Calu3 (cell line): ENCODE measurements around the gene RSPH1. TPM values are rescaled to one million over a fixed set of nuclear protein-coding genes. Genes with fewer than 3 reads are reported as not detected.
A peak's percentile ranks its signal among the peaks of the same experiment; 100 is the strongest.
"Not testable (repeated sequence)": the region's sequence is repeated elsewhere in the genome, so short reads cannot be mapped to it uniquely, and the experiment has no call there.

Experiments used
- BruUV-seq: library from RNA; stranded (reverse); fragments of 400-500 nt; replicated peaks from 2 replicates; lab custom pipeline; 2021; lab: Mats Ljungman, UMichigan
- CTCF ChIA-PET: fragments of 300-600 bp; sonication (Branson Sonifier 250); formaldehyde crosslinking; loops from one replicate; lab custom pipeline; 2022; ENCODE audit warnings: antibody characterized with exemption; lab: Charles Lee
- DNase-seq: peaks from one replicate; pipeline ENCODE4 v3.0.0; 2022
- H3K27ac Mint-ChIP-seq: one replicate; pipeline ENCODE4 v1.8.0; 2022; ENCODE audit warnings: mixed read lengths; ENCODE audit not compliant: unreplicated experiment
- H3K27me3 Mint-ChIP-seq: one replicate; pipeline ENCODE4 v1.8.0; 2022; ENCODE audit warnings: mixed read lengths; ENCODE audit not compliant: unreplicated experiment
- H3K36me3 Mint-ChIP-seq: one replicate; pipeline ENCODE4 v1.8.0; 2022; ENCODE audit warnings: mild to moderate bottlenecking, moderate library complexity, mixed read lengths; ENCODE audit not compliant: insufficient read depth, unreplicated experiment
- H3K4me1 Mint-ChIP-seq: one replicate; pipeline ENCODE4 v1.8.0; 2022; ENCODE audit warnings: mild to moderate bottlenecking, low read depth, mixed read lengths; ENCODE audit not compliant: unreplicated experiment
- H3K4me3 Mint-ChIP-seq: one replicate; pipeline ENCODE4 v1.8.0; 2022; ENCODE audit warnings: mild to moderate bottlenecking, low read depth, moderate library complexity, mixed read lengths; ENCODE audit not compliant: unreplicated experiment
- H3K9me3 Mint-ChIP-seq: one replicate; pipeline ENCODE4 v1.8.0; 2022; ENCODE audit warnings: low read depth, mixed read lengths; ENCODE audit not compliant: unreplicated experiment
- CTCF ChIP-seq: fragments of 200-600 bp; IDR thresholded peaks from one replicate; pipeline ENCODE4 v1.8.0; 2022; ENCODE audit warnings: antibody characterized with exemption; ENCODE audit not compliant: unreplicated experiment
- intact Hi-C: fragments of 100-400 bp; cut with micrococcal nuclease; formaldehyde crosslinking; loops from one replicate; pipeline ENCODE4 v1.10.0; 2022; ENCODE audit not compliant: unreplicated experiment
- total RNA-seq: library from RNA; stranded (reverse); gene quantifications from 2 replicates; pipeline ENCODE4 v1.2.3, GENCODE V29; 2022

RSPH1 gene
- total RNA-seq, 1 experiment from 2014 or later: 2.2 TPM

GRCh38 chr21:42472521-42472920, 23.5 kb downstream of the RSPH1 start:
- CTCF ChIA-PET: no interaction called here
- no TSS peak for BruUV-seq
- H3K4me3 Mint-ChIP-seq: no peak overlapping the region
- intact Hi-C loops: no loop called here
- no peaks in the 10 kb centered on the region for H3K9me3 Mint-ChIP-seq
- no peak overlapping the region for H3K27ac Mint-ChIP-seq
- H3K4me1 Mint-ChIP-seq: peaks cover 43% of the 10 kb centered on the region
- H3K36me3 Mint-ChIP-seq: peaks cover 6% of the 10 kb centered on the region
- H3K27me3 Mint-ChIP-seq: no peaks in the 10 kb centered on the region
- DNase-seq: no peak
- no peak for TF ChIP-seq CTCF

GRCh38 chr21:42471716-42472330, 24.2 kb downstream of the RSPH1 start:
- Mint-ChIP-seq H3K27ac (no peak overlapping the region), H3K27me3 (no peaks in the 10 kb centered on the region), H3K36me3 (peaks cover 6% of the 10 kb centered on the region), H3K4me1 (peaks cover 50% of the 10 kb centered on the region), H3K4me3 (no peak overlapping the region), H3K9me3 (no peaks in the 10 kb centered on the region)
- BruUV-seq: no TSS peak
- DNase-seq: no peak
- CTCF ChIA-PET: no interaction called here
- no peak for TF ChIP-seq CTCF
- intact Hi-C loops: no loop called here

GRCh38 chr21:42471206-42471605, 24.8 kb downstream of the RSPH1 start:
- DNase-seq: no peak
- no peaks in the 10 kb centered on the region for H3K27me3 Mint-ChIP-seq
- no peak overlapping the region for H3K27ac Mint-ChIP-seq
- TF ChIP-seq CTCF: no peak
- peaks cover 6% of the 10 kb centered on the region for H3K36me3 Mint-ChIP-seq
- H3K4me3 Mint-ChIP-seq: no peak overlapping the region
- no peaks in the 10 kb centered on the region for H3K9me3 Mint-ChIP-seq
- BruUV-seq: no TSS peak
- peaks cover 52% of the 10 kb centered on the region for H3K4me1 Mint-ChIP-seq
- CTCF ChIA-PET: no interaction called here
- intact Hi-C loops: no loop called here

- intact Hi-C loops: loop anchor here (5.0 kb wide), 1 partner anchor 48 kb away; no protein-coding TSS in a partner anchor
- peaks cover 62% of the 10 kb centered on the region for H3K4me1 Mint-ChIP-seq
- not testable (repeated sequence) for H3K9me3 Mint-ChIP-seq, H3K27ac Mint-ChIP-seq, H3K4me3 Mint-ChIP-seq, DNase-seq, BruUV-seq, H3K27me3 Mint-ChIP-seq
- H3K36me3 Mint-ChIP-seq: peaks cover 11% of the 10 kb centered on the region
- CTCF ChIA-PET: interaction anchor here (1.3 kb wide), 1 partner anchor 55 kb away, joined by 4 read pairs; no protein-coding TSS in a partner anchor
Observed at GRCh38 chr21:42469726-42470125, 26.3 kb downstream of the RSPH1 start.

GRCh38 chr21:42469272-42469671, 26.8 kb downstream of the RSPH1 start:
- no peak overlapping the region for H3K4me3 Mint-ChIP-seq
- CTCF ChIA-PET: interaction anchor here (1.3 kb wide), 1 partner anchor 55 kb away, joined by 4 read pairs; no protein-coding TSS in a partner anchor
- H3K9me3 Mint-ChIP-seq: no peaks in the 10 kb centered on the region
- no peak for TF ChIP-seq CTCF
- DNase-seq: no peak
- intact Hi-C loops: loop anchor here (5.0 kb wide), 1 partner anchor 48 kb away; no protein-coding TSS in a partner anchor
- H3K27ac Mint-ChIP-seq: peak overlapping the region; percentile 13
- H3K27me3 Mint-ChIP-seq: no peaks in the 10 kb centered on the region
- H3K36me3 Mint-ChIP-seq: peaks cover 13% of the 10 kb centered on the region
- no TSS peak for BruUV-seq
- peaks cover 62% of the 10 kb centered on the region for H3K4me1 Mint-ChIP-seq
